RWPE2 (cell line): ENCODE data around the gene CDC40.

ENCODE experiments used
- ATAC-seq: fragments of 200-7000 bp; cut with Tn5 transposase; 3 replicates; pipeline ENCODE4 v1.9.1; 2021; ENCODE audit warnings: low read depth
- DNase-seq: peaks from one replicate; pipeline ENCODE4 v3.0.0-alpha.2; 2020; ENCODE audit warnings: low spot score
- H3K27ac ChIP-seq: fragments of 450-650 bp; 2 replicates; pipeline ENCODE4 v1.5.1; 2017; ENCODE audit warnings: mild to moderate bottlenecking; ENCODE audit not compliant: poor library complexity, severe bottlenecking
- H3K27me3 ChIP-seq: fragments of 250-450 bp; sonication (Bioruptor Pico); 2 replicates; pipeline ENCODE4 v1.5.1; 2021; ENCODE audit warnings: mild to moderate bottlenecking, moderate library complexity; ENCODE audit not compliant: insufficient read depth, poor library complexity, severe bottlenecking
- H3K36me3 ChIP-seq: fragments of 250-450 bp; sonication (Bioruptor Pico); 2 replicates; pipeline ENCODE4 v1.5.1; 2020; ENCODE audit warnings: low read depth, mild to moderate bottlenecking, moderate library complexity
- H3K4me1 ChIP-seq: fragments of 250-450 bp; sonication (Bioruptor Pico); 2 replicates; pipeline ENCODE4 v1.5.1; 2021; ENCODE audit warnings: mild to moderate bottlenecking, moderate library complexity; ENCODE audit not compliant: insufficient read depth, poor library complexity, severe bottlenecking
- H3K4me3 ChIP-seq: fragments of 250-450 bp; sonication (Bioruptor Pico); 2 replicates; pipeline ENCODE4 v1.5.1; 2021; ENCODE audit warnings: mild to moderate bottlenecking, moderate library complexity; ENCODE audit not compliant: severe bottlenecking
- H3K9me3 ChIP-seq: fragments of 250-450 bp; sonication (Bioruptor Pico); 2 replicates; pipeline ENCODE4 v1.5.1; 2021; ENCODE audit warnings: mild to moderate bottlenecking, moderate library complexity; ENCODE audit not compliant: severe bottlenecking
- TF ChIP-seq, protein P1 (sequence below): fragments of 450-650 bp; IDR thresholded peaks from one replicate; pipeline ENCODE4 v1.5.1; 2017; ENCODE audit warnings: mild to moderate bottlenecking, moderate library complexity; ENCODE audit not compliant: poor library complexity, severe bottlenecking

CDC40 gene

DNA sequence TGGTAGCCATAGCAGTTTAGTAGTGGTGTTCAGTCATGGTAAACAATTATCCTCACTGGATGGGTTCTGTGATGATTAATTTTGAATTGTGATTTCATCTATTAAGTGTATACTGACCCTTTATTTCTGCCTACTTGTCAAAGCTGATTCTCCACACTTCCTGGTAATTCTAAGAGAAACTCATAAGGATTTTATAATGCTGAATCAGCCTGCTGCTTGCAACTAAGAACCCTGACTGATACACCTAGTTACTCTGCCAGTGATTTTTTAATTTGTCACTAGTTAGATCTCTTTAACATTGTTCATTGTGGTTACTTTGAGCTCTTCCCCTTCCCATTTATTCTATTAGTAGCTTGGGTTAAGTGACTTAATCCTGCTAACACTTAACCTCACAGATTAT, 8.6 kb downstream of the CDC40 start:
- DNase-seq (no peak), ATAC-seq (no peak)
- no peak overlapping the region for H3K4me3 ChIP-seq
- H3K27ac ChIP-seq, result no peak overlapping the region
- no peaks in the 10 kb centered on the region for H3K9me3 ChIP-seq
- no peaks in the 10 kb centered on the region for H3K4me1 ChIP-seq
- H3K36me3 ChIP-seq, result peaks cover 8% of the 10 kb centered on the region; the same call in 1 of the 2 replicates
- TF ChIP-seq, protein P1, sequence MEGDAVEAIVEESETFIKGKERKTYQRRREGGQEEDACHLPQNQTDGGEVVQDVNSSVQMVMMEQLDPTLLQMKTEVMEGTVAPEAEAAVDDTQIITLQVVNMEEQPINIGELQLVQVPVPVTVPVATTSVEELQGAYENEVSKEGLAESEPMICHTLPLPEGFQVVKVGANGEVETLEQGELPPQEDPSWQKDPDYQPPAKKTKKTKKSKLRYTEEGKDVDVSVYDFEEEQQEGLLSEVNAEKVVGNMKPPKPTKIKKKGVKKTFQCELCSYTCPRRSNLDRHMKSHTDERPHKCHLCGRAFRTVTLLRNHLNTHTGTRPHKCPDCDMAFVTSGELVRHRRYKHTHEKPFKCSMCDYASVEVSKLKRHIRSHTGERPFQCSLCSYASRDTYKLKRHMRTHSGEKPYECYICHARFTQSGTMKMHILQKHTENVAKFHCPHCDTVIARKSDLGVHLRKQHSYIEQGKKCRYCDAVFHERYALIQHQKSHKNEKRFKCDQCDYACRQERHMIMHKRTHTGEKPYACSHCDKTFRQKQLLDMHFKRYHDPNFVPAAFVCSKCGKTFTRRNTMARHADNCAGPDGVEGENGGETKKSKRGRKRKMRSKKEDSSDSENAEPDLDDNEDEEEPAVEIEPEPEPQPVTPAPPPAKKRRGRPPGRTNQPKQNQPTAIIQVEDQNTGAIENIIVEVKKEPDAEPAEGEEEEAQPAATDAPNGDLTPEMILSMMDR, result no peak
- no peaks in the 10 kb centered on the region for H3K27me3 ChIP-seq

DNA sequence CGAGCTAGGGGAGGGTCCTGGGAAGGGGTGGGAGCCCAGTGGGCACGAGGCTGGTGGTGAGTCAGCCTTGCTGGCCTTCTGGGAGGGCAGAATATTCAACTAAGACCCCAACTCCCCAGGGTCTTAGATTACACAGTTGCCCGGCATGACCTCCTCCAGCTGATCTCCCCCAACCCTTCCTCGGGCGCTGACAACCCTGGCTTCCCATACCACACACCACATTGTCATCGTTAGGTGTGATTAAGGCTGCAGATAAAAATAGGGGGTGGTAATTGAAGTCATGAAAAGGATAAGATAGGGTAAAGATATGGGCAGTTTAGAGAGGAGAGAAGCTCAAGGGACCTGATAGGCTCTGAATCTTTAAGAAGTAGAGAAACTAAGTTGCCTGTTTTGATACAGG, 10.5 kb downstream of the CDC40 start:
- peaks cover 15% of the 10 kb centered on the region for H3K36me3 ChIP-seq
- no peaks in the 10 kb centered on the region for H3K4me1 ChIP-seq
- TF ChIP-seq, protein P1, result no peak
- H3K9me3 ChIP-seq, result no peaks in the 10 kb centered on the region
- H3K4me3 ChIP-seq, result no peak overlapping the region
- no peaks in the 10 kb centered on the region for H3K27me3 ChIP-seq
- H3K27ac ChIP-seq, result no peak overlapping the region
- no peak for ATAC-seq
- DNase-seq, result no peak

DNA sequence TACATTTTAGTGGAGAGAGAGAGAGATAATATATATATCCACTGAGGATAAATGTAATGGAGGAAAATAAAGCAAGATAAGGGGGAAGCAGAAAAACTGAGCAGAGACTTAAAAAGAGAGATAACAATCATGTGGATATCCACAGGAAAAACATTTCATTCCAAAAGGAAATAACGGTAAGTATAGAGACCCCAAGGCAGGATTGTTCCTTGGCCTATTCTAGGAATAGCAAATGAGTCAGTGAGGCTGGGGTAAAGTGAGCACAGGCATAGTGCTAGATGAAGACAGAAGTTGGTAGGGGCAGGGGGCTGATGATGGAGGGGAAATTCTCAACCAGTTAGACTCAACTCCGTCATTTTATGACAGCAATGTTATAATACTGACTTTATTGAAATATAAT, 11.2 kb downstream of the CDC40 start:
- ATAC-seq (no peak), DNase-seq (no peak)
- no peak overlapping the region for H3K4me3 ChIP-seq
- peaks cover 15% of the 10 kb centered on the region for H3K36me3 ChIP-seq
- no peaks in the 10 kb centered on the region for H3K9me3 ChIP-seq
- H3K27ac ChIP-seq, result no peak overlapping the region
- TF ChIP-seq, protein P1, result no peak
- no peaks in the 10 kb centered on the region for H3K27me3 ChIP-seq
- no peaks in the 10 kb centered on the region for H3K4me1 ChIP-seq

DNA sequence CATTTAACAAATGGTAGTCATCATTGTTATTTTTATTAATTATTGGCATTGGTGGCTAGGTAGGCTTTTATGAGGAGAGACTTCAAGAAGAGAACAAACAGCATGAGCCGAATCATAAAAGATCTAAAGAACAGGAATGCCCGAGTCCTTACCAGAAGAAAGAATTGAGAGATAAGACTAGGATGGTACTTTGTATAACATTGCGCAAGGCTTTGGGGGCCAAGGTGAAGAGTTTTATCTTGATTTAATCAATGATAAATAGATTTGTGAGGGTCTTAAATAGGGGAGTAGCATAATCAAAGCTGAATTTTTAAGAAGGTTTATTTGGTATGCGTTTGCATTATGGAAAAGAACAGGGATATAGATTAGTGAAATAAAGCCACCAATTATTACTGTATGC, 15.4 kb downstream of the CDC40 start:
- Histone ChIP-seq H3K36me3 (peaks cover 24% of the 10 kb centered on the region), H3K4me3 (no peak overlapping the region)
- no peak for ATAC-seq

DNA sequence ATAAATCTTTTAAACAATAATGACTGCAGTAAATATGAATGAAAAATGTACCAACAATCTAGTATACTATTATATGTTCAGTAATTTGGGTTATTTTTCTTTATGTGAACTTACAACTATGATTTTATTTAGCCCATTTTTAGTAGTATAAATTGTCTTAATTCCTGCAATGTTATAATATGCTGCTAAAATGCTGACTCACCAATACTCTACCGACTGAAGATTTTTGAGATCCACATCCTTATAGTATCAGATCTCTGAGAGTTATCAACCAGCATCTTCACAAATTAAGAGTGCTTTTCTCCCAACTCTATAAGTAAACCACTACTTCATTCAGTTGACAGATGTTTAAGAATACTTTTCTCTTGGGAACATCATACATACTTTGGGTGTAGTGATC, 16.6 kb downstream of the CDC40 start:
- Histone ChIP-seq H3K36me3 (peaks cover 24% of the 10 kb centered on the region), H3K27ac (no peak overlapping the region), H3K9me3 (no peaks in the 10 kb centered on the region), H3K4me1 (no peaks in the 10 kb centered on the region), H3K27me3 (no peaks in the 10 kb centered on the region), H3K4me3 (no peak overlapping the region)
- ATAC-seq (no peak), DNase-seq (no peak)
- TF ChIP-seq, protein P1, result no peak

More for the DNA sequence above, 15.4 kb downstream of the CDC40 start:
- no peaks in the 10 kb centered on the region for H3K4me1 ChIP-seq
- DNase-seq, result no peak
- no peak overlapping the region for H3K27ac ChIP-seq
- TF ChIP-seq, protein P1, result no peak
- H3K27me3 ChIP-seq, result no peaks in the 10 kb centered on the region
- no peaks in the 10 kb centered on the region for H3K9me3 ChIP-seq
